Measurements from ENCODE around the gene C1RL. TPM values are rescaled to one million over a fixed set of nuclear protein-coding genes. Genes with fewer than 3 reads are reported as not detected.

Gene C1RL
- total and polyA plus RNA-seq, 2 of the 4 experiments (the other 2 are of a cell fraction) = 9.1 to 12.3 TPM

GRCh38 chr12:7152818-7153217 lies 43.8 kb upstream of the C1RL start:
- Histone ChIP-seq H3K4me2 (ENCODE audit: low read depth, low read length) (no peak overlapping the region), H4K91ac (ENCODE audit: insufficient read depth, low read depth, low read length) (no peak overlapping the region), H2AK9ac (replicated peaks; ENCODE audit: low read depth, low read length, poor library complexity) (no peak overlapping the region), H3K27me3 (ENCODE audit: control insufficient read depth, insufficient read depth, low read length) (no peaks in the 10 kb centered on the region), H3K14ac (replicated peaks; ENCODE audit: low read depth, low read length) (no peak overlapping the region), H4K8ac (ENCODE audit: low read depth in 2 of 2, low read length in 2 of 2) (no peak overlapping the region), H3K79me1 (ENCODE audit: low read depth in 1 of 2, low read length in 2 of 2) (no peaks in the 10 kb centered on the region), H3K9me1 (ENCODE audit: insufficient read depth, low read length) (no peaks in the 10 kb centered on the region), H2AFZ (replicated peaks; ENCODE audit: low read length, poor library complexity) (no peak overlapping the region), H4K5ac (ENCODE audit: low read depth, low read length) (no peak overlapping the region), H3K18ac (ENCODE audit: low read depth, low read length) (no peak overlapping the region), H2BK120ac (ENCODE audit: low read depth, low read length) (no peak overlapping the region), H3K4ac (ENCODE audit: low read depth, low read length) (no peak overlapping the region), H3K9me3 (ENCODE audit: control insufficient read depth, insufficient read depth, low read length) (no peaks in the 10 kb centered on the region), H3K23ac (ENCODE audit: low read depth, low read length) (no peak overlapping the region), H2AK5ac (ENCODE audit: low read depth, low read length) (no peak overlapping the region), H3K4me3 (ENCODE audit: insufficient read depth, low read depth, low read length) (no peak overlapping the region), H3K9ac (ENCODE audit: low read depth, low read length) (no peak overlapping the region), H3K56ac (ENCODE audit: extremely low read depth, insufficient read depth, low read length) (no peak overlapping the region), H2BK15ac (ENCODE audit: low read depth, low read length) (no peak overlapping the region), H4K20me1 (ENCODE audit: insufficient read depth, low read length) (no peaks in the 10 kb centered on the region; the same call in 1 of the 2 replicates), H3K27ac (ENCODE audit: insufficient read depth, low read length) (no peak overlapping the region), H2BK20ac (ENCODE audit: low read depth, low read length) (no peak overlapping the region), H3K36me3 (ENCODE audit: control insufficient read depth, insufficient read depth, low read length) (peaks cover 44% of the 10 kb centered on the region), H3K4me1 (ENCODE audit: control insufficient read depth, insufficient read depth, low read length) (no peaks in the 10 kb centered on the region), H2BK5ac (ENCODE audit: low read depth, low read length, poor library complexity, severe bottlenecking) (no peak overlapping the region)
- CTCF ChIA-PET = no interaction called here
- dilution Hi-C loops (cut with HindIII; ENCODE audit: low sequenced_read_pairs, unreplicated experiment) (no loop called here), in situ Hi-C loops (cut with MboI; ENCODE audit: low sequenced_read_pairs) (no loop called here), intact Hi-C loops (cut with micrococcal nuclease) (no loop called here)
- no CpG with 5 or more reads among the region's 4 CpGs for WGBS, 2 experiments (ENCODE audit: extremely low coverage in 2 of 2, insufficient read length in 1 of 2)
- no TSS peak for BruUV-seq (replicated peaks)
- ATAC-seq (ENCODE audit: low read depth) (no peak), DNase-seq (no peak)
- TF ChIP-seq CTCF (conservative IDR thresholded peaks at IDR 0.05; ENCODE audit: low read depth, low read length) = no peak
- TF ChIP-seq NFE2L2 (IDR thresholded peaks at IDR 0.05; ENCODE audit: low read depth, low read length) = no peak
- TF ChIP-seq MAZ (IDR thresholded peaks at IDR 0.05; ENCODE audit: borderline replicate concordance, low read depth, low read length) = no peak
- TF ChIP-seq FOS (IDR thresholded peaks at IDR 0.05; ENCODE audit: low read depth, low read length) = no peak
- no peak for TF ChIP-seq RCOR1 (IDR thresholded peaks at IDR 0.05; ENCODE audit: insufficient replicate concordance, low read length)
- no peak for TF ChIP-seq MXI1 (IDR thresholded peaks at IDR 0.05; ENCODE audit: borderline replicate concordance, low read depth, low read length)
- no peak for TF ChIP-seq ELK1 (IDR thresholded peaks at IDR 0.05; ENCODE audit: borderline replicate concordance, low read depth, low read length)
- TF ChIP-seq MAFK (IDR thresholded peaks at IDR 0.05; ENCODE audit: low read depth, low read length) = no peak
- TF ChIP-seq RAD21 (IDR thresholded peaks at IDR 0.05; ENCODE audit: low read length) = no peak
- POLR2A ChIA-PET (ENCODE audit: unreplicated experiment) = no interaction called here

Data from IMR-90 (cell line).